Heart left ventricle (tissue), 16 donors: ENCODE measurements around the gene KNL1. TPM values are rescaled to one million over a fixed set of nuclear protein-coding genes. Genes with fewer than 3 reads are reported as not detected.

ENCODE experiments used
- ATAC-seq, 4 donors: fragments of 200-7000 bp; cut with Tn5 transposase; one replicate each; pipeline ENCODE4 v1.9.1; 2020 to 2022; ENCODE audit warnings: moderate library complexity in 4 of 4, mild to moderate bottlenecking in 3 of 4, moderate number of reproducible peaks in 1 of 4
- DNase-seq, 5 donors: peaks; one replicate each; pipeline ENCODE4 v3.0.0-alpha.2; 2020
- H3K27ac ChIP-seq, 12 donors: fragments of 200-600 bp; sonication (generic) in 4 of 12; one replicate each; pipeline versions ENCODE4 v1.5.0 to v1.8.0; 2016 to 2022; ENCODE audit warnings: mild to moderate bottlenecking in 2 of 12
- H3K27me3 ChIP-seq, 9 donors: fragments of 200-600 bp; sonication (generic) in 2 of 9; one replicate each; pipeline versions ENCODE4 v1.5.1 to v1.8.0; 2016 to 2022; ENCODE audit warnings: mild to moderate bottlenecking in 3 of 9
- H3K36me3 ChIP-seq, 9 donors: fragments of 200-600 bp; sonication (generic) in 2 of 9; one replicate each; pipeline versions ENCODE4 v1.5.0 to v1.8.0; 2018 to 2022; ENCODE audit warnings: mild to moderate bottlenecking in 2 of 9
- H3K4me1 ChIP-seq, 12 donors: fragments of 200-600 bp; sonication (generic) in 4 of 12; one replicate each; pipeline versions ENCODE4 v1.5.0 to v1.8.0; 2016 to 2022; ENCODE audit warnings: mild to moderate bottlenecking in 3 of 12
- H3K4me3 ChIP-seq, 12 donors: fragments of 200-600 bp; sonication (generic) in 4 of 12; one replicate each; pipeline versions ENCODE4 v1.5.0 to v1.8.0; 2017 to 2022; ENCODE audit warnings: mild to moderate bottlenecking in 9 of 12, moderate library complexity in 4 of 12
- H3K9me3 ChIP-seq, 12 donors: fragments of 200-600 bp; sonication (generic) in 4 of 12; one replicate each; pipeline versions ENCODE4 v1.5.0 to v1.8.0; 2016 to 2022; ENCODE audit warnings: mild to moderate bottlenecking in 1 of 12
- POLR2A ChIP-seq, 2 donors: fragments of 450-650 bp; IDR thresholded peaks; one replicate each; pipeline ENCODE4 v1.6.1; 2017; ENCODE audit warnings: antibody characterized with exemption in 2 of 2, mild to moderate bottlenecking in 2 of 2, moderate library complexity in 2 of 2
- WGBS, 4 donors: extraction: QIAGEN DNeasy Blood & Tissue Kit in 2 of 4; methylation state at CpG; one replicate each; pipeline versions ENCODE4 v1.1.5 to v1.1.7; 2013 to 2018; 5-methylcytosine and 5-hydroxymethylcytosine counted together
- intact Hi-C, 10 donors: fragments of 100-400 bp; cut with DNase I; formaldehyde crosslinking; loops; one replicate each; pipeline versions ENCODE4 v1.11.1 to v1.14.2; 2022
- polyA plus RNA-seq, 2 donors: library from polyadenylated mRNA; stranded (reverse); fragments of 200-250 nt; gene quantifications; one replicate each; pipeline ENCODE4 v1.2.3, GENCODE V29; 2013
- total RNA-seq, 9 donors: library from RNA; depleted of rRNA in 2 of 9; stranded (reverse); fragments of >200 nt in 2 of 9; fragmentation: NEBNext Ultra II Directional in 3 of 9; extraction: Animal tissue kit (Norgen Biotek cat#: 25700) in 3 of 9; gene quantifications; one replicate each; pipeline versions ENCODE4 v1.1.0 to v1.2.4, GENCODE V29; 2016 to 2023
- TF ChIP-seq, protein P1 (sequence below), 12 donors: fragments of 200-600 bp; sonication (generic) in 4 of 12; IDR thresholded peaks; one replicate each; pipeline versions ENCODE4 v1.5.0 to v1.8.0; 2018 to 2022; ENCODE audit warnings: antibody characterized with exemption in 12 of 12, mild to moderate bottlenecking in 5 of 12
- donor health status: ischemic (EF 13 %, LVEDD 7.1; RV severe dilation, severe dysfunction).
- donor health status: healthy with polysubstance abuse.
- donor health status: DM: no; HTN: yes; CAD: no.
- donor health status: DM: no; HTN: no; CAD: no.
- donor health status: ischemic (EF 25% LVEDD 6.9; RV normal size, moderate dysfunction).
- donor health status: ischemic (EF 25% LVEDD 5.7; RV mildly dilated, moderate dysfunction).
- donor health status: healthy.
- donor health status: DM: yes; HTN: yes; CAD: no.
- donor health status: ischemic (EF 35%, LVEDD 5.7; RV mildly dilated, moderate dysfunction).
- donor health status: nonischemic (EF 11% LVEDD 7.7; RV severe dilation, severe dysfunction).
- donor health status: DM: yes; HTN: yes; CAD: no.
- donor health status: PGD.
- donor health status: ischemic (EF 29% LVEDD 5.4; RV normal size, mild dysfunction).
- donor health status: nonischemic (EF 23%, LVEDD 6.1; RV moderate dilation, normal function).

KNL1 gene
- total and polyA plus RNA-seq, 11 donors, result 0.04 to 5.9 (median 0.62) TPM; not detected in 1

DNA sequence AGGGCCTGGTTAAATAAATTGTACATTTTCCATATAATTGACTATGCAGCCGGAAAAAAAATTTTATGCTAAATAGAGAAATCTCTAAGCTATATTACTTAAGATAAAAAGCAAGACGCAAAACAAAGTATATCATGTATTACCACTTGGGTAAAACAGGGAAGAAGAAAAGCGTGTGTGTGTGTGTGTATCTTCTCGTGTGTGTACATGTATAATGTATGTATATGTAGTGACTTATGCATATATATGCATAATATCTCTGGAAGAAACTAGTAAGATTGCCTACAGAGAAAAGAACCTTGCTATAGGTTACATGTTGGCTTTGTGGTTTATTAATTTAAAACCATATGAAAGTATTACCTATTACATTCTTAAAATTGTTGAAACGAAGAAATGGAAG is 19.0 kb downstream of the KNL1 start:
- WGBS, 4 donors, result 78 to 89% (median 86%) methylated on average over 5 of the region's 5 CpGs
- Histone ChIP-seq H3K4me1 (peaks cover 0 to 4% (median 0%) of the 10 kb centered on the region in 12 donors), H3K27ac (no peak overlapping the region), H3K4me3 (no peak overlapping the region), H3K36me3 (no peaks in the 10 kb centered on the region), H3K27me3 (no peaks in the 10 kb centered on the region), H3K9me3 (no peaks in the 10 kb centered on the region)
- intact Hi-C loops, result no loop called here
- TF ChIP-seq, protein P1, sequence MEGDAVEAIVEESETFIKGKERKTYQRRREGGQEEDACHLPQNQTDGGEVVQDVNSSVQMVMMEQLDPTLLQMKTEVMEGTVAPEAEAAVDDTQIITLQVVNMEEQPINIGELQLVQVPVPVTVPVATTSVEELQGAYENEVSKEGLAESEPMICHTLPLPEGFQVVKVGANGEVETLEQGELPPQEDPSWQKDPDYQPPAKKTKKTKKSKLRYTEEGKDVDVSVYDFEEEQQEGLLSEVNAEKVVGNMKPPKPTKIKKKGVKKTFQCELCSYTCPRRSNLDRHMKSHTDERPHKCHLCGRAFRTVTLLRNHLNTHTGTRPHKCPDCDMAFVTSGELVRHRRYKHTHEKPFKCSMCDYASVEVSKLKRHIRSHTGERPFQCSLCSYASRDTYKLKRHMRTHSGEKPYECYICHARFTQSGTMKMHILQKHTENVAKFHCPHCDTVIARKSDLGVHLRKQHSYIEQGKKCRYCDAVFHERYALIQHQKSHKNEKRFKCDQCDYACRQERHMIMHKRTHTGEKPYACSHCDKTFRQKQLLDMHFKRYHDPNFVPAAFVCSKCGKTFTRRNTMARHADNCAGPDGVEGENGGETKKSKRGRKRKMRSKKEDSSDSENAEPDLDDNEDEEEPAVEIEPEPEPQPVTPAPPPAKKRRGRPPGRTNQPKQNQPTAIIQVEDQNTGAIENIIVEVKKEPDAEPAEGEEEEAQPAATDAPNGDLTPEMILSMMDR (IDR thresholded peaks at IDR 0.05), result no peak
- TF ChIP-seq POLR2A (IDR thresholded peaks at IDR 0.05), result no peak
- DNase-seq (no peak), ATAC-seq (no peak)

DNA sequence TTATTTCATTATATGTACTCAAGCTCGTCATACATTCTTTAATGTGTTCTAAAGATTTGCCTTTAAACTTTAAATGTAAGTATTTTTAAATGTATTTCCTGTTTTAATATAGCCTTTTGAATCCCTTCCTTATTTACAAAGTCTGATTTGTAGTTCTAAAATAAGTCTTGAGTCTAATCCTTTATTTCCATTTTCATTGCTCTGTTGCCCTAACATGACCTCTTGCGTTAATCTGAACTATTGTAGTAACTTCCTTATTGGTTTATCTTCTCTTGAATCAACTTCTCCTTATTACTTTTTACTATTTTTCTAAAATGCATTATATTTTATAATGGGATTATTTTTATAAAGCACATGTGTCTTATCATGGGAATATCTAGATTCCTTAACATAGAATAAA is 24.0 kb downstream of the KNL1 start:
- TF ChIP-seq POLR2A (IDR thresholded peaks at IDR 0.05), result no peak
- TF ChIP-seq, protein P1 (IDR thresholded peaks at IDR 0.05), result no peak
- Histone ChIP-seq H3K36me3 (no peaks in the 10 kb centered on the region), H3K4me3 (no peak overlapping the region), H3K27ac (no peak overlapping the region), H3K4me1 (peaks cover 0 to 4% (median 0%) of the 10 kb centered on the region in 12 donors), H3K27me3 (no peaks in the 10 kb centered on the region), H3K9me3 (no peaks in the 10 kb centered on the region)
- ATAC-seq (no peak), DNase-seq (no peak)
- intact Hi-C loops, result no loop called here
- 71 to 81% (median 79%) methylated on average over 2 of the region's 2 CpGs for WGBS, 4 donors

DNA sequence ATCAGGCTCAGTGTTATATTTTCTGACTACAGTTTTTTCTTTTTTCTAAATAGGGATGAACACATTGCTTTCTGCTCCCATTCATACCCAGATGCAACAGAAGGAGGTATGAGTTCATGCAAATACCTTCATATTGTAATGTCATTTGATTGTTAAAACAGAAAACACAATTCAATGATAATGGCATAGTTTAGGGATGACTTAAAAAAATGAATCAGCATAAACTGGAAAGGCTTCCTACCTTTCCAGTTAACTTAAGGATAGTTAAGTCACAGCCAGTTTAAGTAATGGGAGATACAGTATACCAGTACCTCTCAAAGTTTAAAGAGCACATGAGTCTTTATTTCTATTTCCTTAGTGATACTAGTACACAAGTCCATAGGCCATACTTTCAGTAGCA is 24.9 kb downstream of the KNL1 start:
- no peak overlapping the region for H3K4me3 ChIP-seq
- intact Hi-C loops, result no loop called here
- no peaks in the 10 kb centered on the region for H3K9me3 ChIP-seq
- no peaks in the 10 kb centered on the region for H3K36me3 ChIP-seq
- H3K27ac ChIP-seq, result no peak overlapping the region
- no peak for TF ChIP-seq POLR2A (IDR thresholded peaks at IDR 0.05)
- TF ChIP-seq, protein P1 (IDR thresholded peaks at IDR 0.05), result no peak
- no peak for ATAC-seq
- no peak for DNase-seq
- H3K4me1 ChIP-seq, result peaks cover 0 to 4% (median 0%) of the 10 kb centered on the region in 12 donors
- H3K27me3 ChIP-seq, result no peaks in the 10 kb centered on the region

DNA sequence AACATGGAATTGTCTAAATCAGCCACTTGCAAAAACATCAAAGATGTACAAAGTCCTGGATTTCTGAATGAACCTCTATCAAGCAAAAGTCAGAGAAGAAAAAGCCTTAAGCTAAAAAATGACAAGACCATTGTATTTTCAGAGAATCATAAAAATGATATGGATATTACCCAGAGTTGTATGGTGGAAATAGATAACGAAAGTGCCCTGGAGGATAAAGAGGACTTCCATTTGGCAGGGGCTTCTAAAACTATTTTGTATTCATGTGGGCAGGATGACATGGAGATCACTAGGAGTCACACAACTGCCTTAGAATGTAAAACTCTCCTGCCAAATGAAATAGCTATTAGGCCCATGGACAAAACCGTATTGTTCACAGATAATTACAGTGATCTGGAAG is 29.3 kb downstream of the KNL1 start:
- Histone ChIP-seq H3K4me3 (no peak overlapping the region), H3K9me3 (no peaks in the 10 kb centered on the region), H3K27ac (no peak overlapping the region), H3K36me3 (no peaks in the 10 kb centered on the region), H3K4me1 (no peaks in the 10 kb centered on the region), H3K27me3 (no peaks in the 10 kb centered on the region)
- TF ChIP-seq, protein P1 (IDR thresholded peaks at IDR 0.05), result no peak
- TF ChIP-seq POLR2A (IDR thresholded peaks at IDR 0.05), result no peak
- intact Hi-C loops, result no loop called here
- 63 to 82% (median 80%) methylated on average over 2 of the region's 2 CpGs for WGBS, 4 donors
- ATAC-seq (no peak), DNase-seq (no peak)
